ENCODE data around the gene MLLT6. TPM values are rescaled to one million over a fixed set of nuclear protein-coding genes. Genes with fewer than 3 reads are reported as not detected.
A peak's percentile ranks its signal among the peaks of the same experiment; 100 is the strongest.

The MLLT6 gene
- polyA plus RNA-seq, 3 donors, result 0.72 to 55.4 (median 0.82) TPM

DNA sequence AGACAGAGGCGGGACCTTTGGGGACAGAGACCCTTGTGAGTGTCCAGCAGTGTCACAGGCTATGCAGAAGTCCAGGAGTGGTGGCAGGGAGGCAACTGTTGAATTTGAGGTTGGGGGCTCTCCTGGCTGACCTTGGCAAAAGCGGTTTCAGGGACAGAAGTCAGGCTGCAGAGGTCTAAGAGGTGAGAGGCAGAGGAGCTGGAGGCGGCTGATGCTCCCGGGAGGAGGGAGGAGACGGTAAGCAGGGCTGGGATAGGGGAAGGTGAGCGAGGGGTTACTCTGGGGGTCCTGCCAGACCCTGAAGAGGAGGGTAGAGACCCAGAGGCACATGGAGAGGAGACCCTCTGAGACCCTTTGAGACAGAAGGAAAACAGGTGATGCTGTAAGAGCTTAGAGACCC is 35.6 kb upstream of the MLLT6 start:
- H3K4me1 ChIP-seq (ENCODE audit: control insufficient read depth in 1 of 2, insufficient read depth in 2 of 2, low read length in 2 of 2), result peaks cover 4 to 12% of the 10 kb centered on the region in 2 donors
- Mint-ChIP-seq H3K4me1 (peaks cover 10% of the 10 kb centered on the region), H3K4me3 (peak overlapping the region in 1 of 2 donors; percentile 73), H3K36me3 (peaks cover 0 to 13% of the 10 kb centered on the region in 2 donors), H3K27ac (no peak overlapping the region), H3K9me3 (peaks cover 0 to 21% (median 3%) of the 10 kb centered on the region in 7 donors), H3K27me3 (ENCODE audit: low read depth in 3 of 3) (peaks cover 62 to 82% (median 70%) of the 10 kb centered on the region in 3 donors)
- H3K36me3 ChIP-seq (replicated peaks in 1 of 2; ENCODE audit: control insufficient read depth in 1 of 2, insufficient read depth in 2 of 2, low read length in 2 of 2), result no peaks in the 10 kb centered on the region
- H3K27ac ChIP-seq (ENCODE audit: low read depth in 1 of 2, low read length in 2 of 2), result no peak overlapping the region
- DNase-seq, result no peak
- TF ChIP-seq, protein P1, sequence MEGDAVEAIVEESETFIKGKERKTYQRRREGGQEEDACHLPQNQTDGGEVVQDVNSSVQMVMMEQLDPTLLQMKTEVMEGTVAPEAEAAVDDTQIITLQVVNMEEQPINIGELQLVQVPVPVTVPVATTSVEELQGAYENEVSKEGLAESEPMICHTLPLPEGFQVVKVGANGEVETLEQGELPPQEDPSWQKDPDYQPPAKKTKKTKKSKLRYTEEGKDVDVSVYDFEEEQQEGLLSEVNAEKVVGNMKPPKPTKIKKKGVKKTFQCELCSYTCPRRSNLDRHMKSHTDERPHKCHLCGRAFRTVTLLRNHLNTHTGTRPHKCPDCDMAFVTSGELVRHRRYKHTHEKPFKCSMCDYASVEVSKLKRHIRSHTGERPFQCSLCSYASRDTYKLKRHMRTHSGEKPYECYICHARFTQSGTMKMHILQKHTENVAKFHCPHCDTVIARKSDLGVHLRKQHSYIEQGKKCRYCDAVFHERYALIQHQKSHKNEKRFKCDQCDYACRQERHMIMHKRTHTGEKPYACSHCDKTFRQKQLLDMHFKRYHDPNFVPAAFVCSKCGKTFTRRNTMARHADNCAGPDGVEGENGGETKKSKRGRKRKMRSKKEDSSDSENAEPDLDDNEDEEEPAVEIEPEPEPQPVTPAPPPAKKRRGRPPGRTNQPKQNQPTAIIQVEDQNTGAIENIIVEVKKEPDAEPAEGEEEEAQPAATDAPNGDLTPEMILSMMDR (IDR thresholded peaks at IDR 0.05), result no peak
- no peaks in the 10 kb centered on the region for H3K79me2 ChIP-seq (ENCODE audit: insufficient read depth, low read length)
- intact Hi-C loops (cut with micrococcal nuclease), result loop anchor here (5.0 to 10.0 kb wide), 3 partner anchors 112 to 177 kb away; no protein-coding TSS in a partner anchor
- peaks cover 56 to 61% of the 10 kb centered on the region in 2 donors for H3K27me3 ChIP-seq (ENCODE audit: control insufficient read depth in 2 of 2, insufficient read depth in 2 of 2, low read length in 2 of 2)
- H2AFZ ChIP-seq (ENCODE audit: insufficient read depth, low read depth, low read length, poor library complexity, severe bottlenecking), result no peak overlapping the region
- no peak overlapping the region for H3K4me2 ChIP-seq (replicated peaks; ENCODE audit: extremely low read depth, low read length, poor library complexity, severe bottlenecking)
- peaks cover 0 to 6% of the 10 kb centered on the region in 2 donors for H3K9me3 ChIP-seq (replicated peaks in 1 of 2; ENCODE audit: control insufficient read depth in 1 of 2, insufficient read depth in 1 of 2, low read length in 2 of 2)
- no peak overlapping the region for H3K9ac ChIP-seq (ENCODE audit: insufficient read depth, low read length, poor library complexity, severe bottlenecking)
- no peaks in the 10 kb centered on the region for H4K20me1 ChIP-seq (ENCODE audit: insufficient read depth, low read length)
- 12% methylated on average over 6 of the region's 6 CpGs for WGBS (ENCODE audit: insufficient coverage)
- H3K4me3 ChIP-seq (replicated peaks in 1 of 3; ENCODE audit: low read depth in 2 of 3, low read length in 3 of 3), result no peak overlapping the region

DNA sequence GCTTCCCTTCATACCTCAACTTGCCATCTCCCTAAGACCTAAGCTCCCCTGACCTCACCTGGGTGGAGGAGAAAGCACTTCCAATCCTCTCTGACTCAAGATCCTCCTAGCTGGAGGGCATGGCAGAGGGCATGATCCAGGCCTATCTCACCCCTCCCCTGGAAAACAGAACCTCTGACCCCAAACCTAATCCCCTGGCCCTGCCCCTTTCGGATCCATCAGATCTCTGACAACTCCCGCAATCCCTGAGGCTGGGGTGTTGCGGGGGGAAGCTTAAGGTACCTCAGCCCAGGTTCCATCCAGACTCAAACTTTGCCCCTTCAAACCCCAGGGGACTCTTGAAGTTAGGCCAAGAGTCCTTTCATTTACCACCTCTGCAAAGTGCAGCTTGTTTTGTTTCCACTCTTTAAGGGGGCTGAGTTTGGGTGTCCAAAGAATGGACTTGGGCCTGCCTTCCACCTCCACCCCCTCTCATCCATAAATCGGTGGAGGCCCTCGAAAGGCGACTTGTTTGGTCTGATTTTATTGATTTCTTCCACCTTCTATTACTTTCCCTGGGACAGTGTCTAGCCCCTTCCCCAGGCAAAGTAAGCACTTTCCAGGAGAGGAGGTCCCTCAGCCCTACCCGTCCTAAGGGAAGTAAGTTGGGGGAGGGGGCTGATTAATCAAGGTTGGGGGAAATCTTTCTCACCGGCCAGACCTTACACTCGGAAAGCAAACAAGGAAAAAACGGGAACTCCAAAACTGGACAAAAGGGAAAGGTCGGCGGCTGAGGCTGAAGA is 32.9 kb upstream of the MLLT6 start:
- no peak overlapping the region for H3K9ac ChIP-seq (ENCODE audit: insufficient read depth, low read length, poor library complexity, severe bottlenecking)

More for the DNA sequence above, 32.9 kb upstream of the MLLT6 start:
- no peak overlapping the region for H3K27ac ChIP-seq (ENCODE audit: low read depth in 1 of 2, low read length in 2 of 2)
- Mint-ChIP-seq H3K27ac (no peak overlapping the region), H3K4me1 (peaks cover 22% of the 10 kb centered on the region), H3K9me3 (peaks cover 0 to 33% (median 8%) of the 10 kb centered on the region in 7 donors), H3K4me3 (peak overlapping the region in 1 of 2 donors; percentile 84), H3K27me3 (ENCODE audit: low read depth in 3 of 3) (peaks cover 78 to 97% (median 87%) of the 10 kb centered on the region in 3 donors), H3K36me3 (peaks cover 7 to 22% of the 10 kb centered on the region in 2 donors)
- DNase-seq, result no peak
- H3K36me3 ChIP-seq (replicated peaks in 1 of 2; ENCODE audit: control insufficient read depth in 1 of 2, insufficient read depth in 2 of 2, low read length in 2 of 2), result no peaks in the 10 kb centered on the region
- H3K4me2 ChIP-seq (replicated peaks; ENCODE audit: extremely low read depth, low read length, poor library complexity, severe bottlenecking), result no peak overlapping the region
- intact Hi-C loops (cut with micrococcal nuclease), result no loop called here
- no peak overlapping the region for H2AFZ ChIP-seq (ENCODE audit: insufficient read depth, low read depth, low read length, poor library complexity, severe bottlenecking)
- no peak overlapping the region for H3K4me3 ChIP-seq (replicated peaks in 1 of 3; ENCODE audit: low read depth in 2 of 3, low read length in 3 of 3)
- H3K4me1 ChIP-seq (ENCODE audit: control insufficient read depth in 1 of 2, insufficient read depth in 2 of 2, low read length in 2 of 2), result peaks cover 15 to 24% of the 10 kb centered on the region in 2 donors
- TF ChIP-seq, protein P1 (IDR thresholded peaks at IDR 0.05), result no peak
- no peaks in the 10 kb centered on the region for H4K20me1 ChIP-seq (ENCODE audit: insufficient read depth, low read length)
- H3K9me3 ChIP-seq (replicated peaks in 1 of 2; ENCODE audit: control insufficient read depth in 1 of 2, insufficient read depth in 1 of 2, low read length in 2 of 2), result peaks cover 0 to 13% of the 10 kb centered on the region in 2 donors
- H3K79me2 ChIP-seq (ENCODE audit: insufficient read depth, low read length), result no peaks in the 10 kb centered on the region
- WGBS (ENCODE audit: insufficient coverage), result 77% methylated on average over 2 of the region's 12 CpGs
- H3K27me3 ChIP-seq (ENCODE audit: control insufficient read depth in 2 of 2, insufficient read depth in 2 of 2, low read length in 2 of 2), result peaks cover 74 to 81% of the 10 kb centered on the region in 2 donors
